H1 (cell line): ENCODE data around the gene SLC35G6. TPM values are rescaled to one million over a fixed set of nuclear protein-coding genes. Genes with fewer than 3 reads are reported as not detected.

Experiments
- CTCF ChIA-PET: fragments of 300-600 bp; sonication (Branson Sonifier 250); formaldehyde crosslinking; loops from one replicate; lab custom pipeline; 2021; ENCODE audit not compliant: partially characterized antibody; lab: Charles Lee
- POLR2A ChIA-PET: fragments of 300-600 bp; sonication (Branson Sonifier 250); formaldehyde crosslinking; loops from one replicate; lab custom pipeline; 2021; ENCODE audit warnings: inconsistent platforms; ENCODE audit not compliant: partially characterized antibody; lab: Charles Lee
- DNase-seq, 2 experiments: peaks; one replicate each; pipeline versions ENCODE4 v3.0.0 to v3.0.0-alpha.2; 2010 to 2022; ENCODE audit warnings: low spot score in 2 of 2, low read depth in 1 of 2, mixed read lengths in 1 of 2
- FAIRE-seq: peaks from 2 replicates; lab custom pipeline; 2011; peaks lifted over from hg19 to GRCh38; lab: Jason Lieb, UNC
- H2AFZ ChIP-seq: 2 replicates; pipeline ENCODE4 v1.8.1; 2012; ENCODE audit warnings: low read length, inconsistent platforms
- H2AK5ac ChIP-seq: 2 replicates; pipeline ENCODE4 v1.6.1; 2013; ENCODE audit warnings: low read depth, low read length
- H2BK120ac ChIP-seq: replicated peaks from 2 replicates; pipeline ENCODE3; 2013; ENCODE audit warnings: low read depth, low read length, inconsistent platforms
- H2BK12ac ChIP-seq: 2 replicates; pipeline ENCODE4 v1.6.1; 2013; ENCODE audit warnings: low read depth, low read length
- H2BK15ac ChIP-seq: 2 replicates; pipeline ENCODE4 v1.6.1; 2013; ENCODE audit warnings: low read length
- H2BK20ac ChIP-seq: 2 replicates; pipeline ENCODE4 v1.6.1; 2013; ENCODE audit warnings: low read length
- H2BK5ac ChIP-seq: 2 replicates; pipeline ENCODE4 v1.6.1; 2013; ENCODE audit warnings: low read depth, low read length
- H3K14ac ChIP-seq: 2 replicates; pipeline ENCODE4 v1.6.1; 2013; ENCODE audit warnings: inconsistent platforms; ENCODE audit not compliant: insufficient read length
- H3K18ac ChIP-seq: 2 replicates; pipeline ENCODE4 v1.6.1; 2013; ENCODE audit warnings: low read length; ENCODE audit errors: extremely low read depth
- H3K23ac ChIP-seq: 2 replicates; pipeline ENCODE4 v1.6.1; 2013; ENCODE audit warnings: inconsistent platforms; ENCODE audit not compliant: insufficient read length
- H3K23me2 ChIP-seq: 2 replicates; pipeline ENCODE4 v1.6.1; 2013; ENCODE audit warnings: low read depth, low read length
- H3K27ac ChIP-seq: 2 replicates; pipeline ENCODE4 v1.6.1; 2011; ENCODE audit warnings: low read depth, low read length, inconsistent platforms
- H3K27me3 ChIP-seq, 4 experiments: replicated peaks in 1 of 4; 1 replicate in 1 of 4; 2 replicates in 3 of 4; pipeline versions ENCODE4 v1.6.1 to v1.8.1; 2011 to 2013; ENCODE audit warnings: low read length in 3 of 4, mild to moderate bottlenecking in 3 of 4, inconsistent platforms in 2 of 4, mixed read lengths in 2 of 4, moderate library complexity in 1 of 4; ENCODE audit not compliant: control insufficient read depth in 3 of 4, insufficient read depth in 3 of 4; ENCODE audit errors: extremely low read depth in 1 of 4
- H3K36me3 ChIP-seq, 4 experiments: 2 replicates each; pipeline versions ENCODE4 v1.6.1 to v1.8.1; 2011 to 2013; ENCODE audit warnings: mild to moderate bottlenecking in 4 of 4, low read length in 3 of 4, moderate library complexity in 2 of 4, control low read depth in 1 of 4, inconsistent platforms in 1 of 4; ENCODE audit not compliant: insufficient read depth in 4 of 4, control insufficient read depth in 2 of 4
- H3K4ac ChIP-seq: replicated peaks from 2 replicates; pipeline ENCODE3; 2013; ENCODE audit warnings: low read length, low read depth, mixed read lengths, inconsistent platforms; ENCODE audit not compliant: insufficient read length
- H3K4me1 ChIP-seq, 4 experiments: replicated peaks in 1 of 4; 1 replicate in 1 of 4; 2 replicates in 3 of 4; pipeline versions ENCODE4 v1.6.1 to v1.8.1; 2011 to 2013; ENCODE audit warnings: low read length in 3 of 4, inconsistent platforms in 2 of 4, mixed read lengths in 1 of 4; ENCODE audit not compliant: insufficient read depth in 4 of 4, control insufficient read depth in 3 of 4
- H3K4me2 ChIP-seq, 2 experiments: 2 replicates each; pipeline versions ENCODE4 v1.6.1 to v1.8.1; 2011 to 2013; ENCODE audit warnings: low read depth in 2 of 2, low read length in 2 of 2, control low read depth in 1 of 2, inconsistent platforms in 1 of 2, mild to moderate bottlenecking in 1 of 2; ENCODE audit not compliant: insufficient read depth in 1 of 2
- H3K4me3 ChIP-seq, 4 experiments: fragments of 200-600, 300-600 bp in 1 of 4; sonication (generic), shearing (Covaris generic), sonication (Bioruptor Twin) in 1 of 4; 2 replicates each; pipeline versions ENCODE4 v1.5.1 to v1.8.1; 2011 to 2016; ENCODE audit warnings: low read length in 4 of 4, low read depth in 3 of 4, control low read depth in 2 of 4, inconsistent platforms in 2 of 4, mild to moderate bottlenecking in 2 of 4, mixed read lengths in 1 of 4, moderate library complexity in 1 of 4; ENCODE audit not compliant: insufficient read depth in 2 of 4; ENCODE audit errors: extremely low read depth in 1 of 4
- H3K56ac ChIP-seq: replicated peaks from 2 replicates; pipeline ENCODE3; 2013; ENCODE audit warnings: low read depth, mild to moderate bottlenecking, mixed read lengths, low read length, inconsistent platforms; ENCODE audit not compliant: insufficient read length
- H3K79me1 ChIP-seq: 2 replicates; pipeline ENCODE4 v1.6.1; 2013; ENCODE audit warnings: low read depth, low read length, control low read depth
- H3K79me2 ChIP-seq, 2 experiments: 2 replicates each; pipeline versions ENCODE4 v1.6.1 to v1.8.1; 2012 to 2013; ENCODE audit warnings: low read length in 2 of 2, mild to moderate bottlenecking in 2 of 2, inconsistent platforms in 1 of 2; ENCODE audit not compliant: insufficient read depth in 2 of 2, control insufficient read depth in 1 of 2
- H3K9ac ChIP-seq, 4 experiments: replicated peaks in 1 of 4; 1 replicate in 1 of 4; 2 replicates in 3 of 4; pipeline versions ENCODE4 v1.6.1 to v1.8.1; 2011 to 2013; ENCODE audit warnings: low read depth in 3 of 4, low read length in 3 of 4, control low read depth in 2 of 4, mild to moderate bottlenecking in 2 of 4, moderate library complexity in 2 of 4, inconsistent platforms in 1 of 4; ENCODE audit errors: extremely low read depth in 1 of 4
- H3K9me3 ChIP-seq, 2 experiments: 2 replicates each; pipeline versions ENCODE4 v1.6.1 to v1.8.1; 2012 to 2013; ENCODE audit warnings: mild to moderate bottlenecking in 2 of 2, moderate library complexity in 2 of 2, control low read depth in 1 of 2, inconsistent platforms in 1 of 2, low read depth in 1 of 2, low read length in 1 of 2, mixed read lengths in 1 of 2; ENCODE audit not compliant: insufficient read depth in 2 of 2
- H4K20me1 ChIP-seq, 2 experiments: replicated peaks in 1 of 2; 2 replicates each; pipeline versions ENCODE3 to v1.8.1; 2011 to 2013; ENCODE audit warnings: inconsistent platforms in 2 of 2, low read length in 2 of 2, mild to moderate bottlenecking in 1 of 2; ENCODE audit not compliant: insufficient read depth in 2 of 2, control insufficient read depth in 1 of 2
- H4K5ac ChIP-seq: 2 replicates; pipeline ENCODE4 v1.6.1; 2013; ENCODE audit warnings: low read length, low read depth, mixed read lengths, inconsistent platforms; ENCODE audit not compliant: insufficient read length
- H4K8ac ChIP-seq: 2 replicates; pipeline ENCODE4 v1.8.0; 2013; ENCODE audit warnings: mild to moderate bottlenecking, moderate library complexity, low read length, inconsistent platforms; ENCODE audit not compliant: insufficient read depth; ENCODE audit errors: extremely low read depth
- H4K91ac ChIP-seq: replicated peaks from 2 replicates; pipeline ENCODE3; 2013; ENCODE audit warnings: low read length, mixed read lengths, inconsistent platforms; ENCODE audit not compliant: insufficient read length
- CBX8 ChIP-seq: fragments of 300-800, 300-1000 bp; sonication (generic); IDR thresholded peaks from 2 replicates; pipeline ENCODE4 v1.7.1; 2016; ENCODE audit warnings: low read depth, low read length, borderline replicate concordance
- CTBP2 ChIP-seq: IDR thresholded peaks from 2 replicates; pipeline ENCODE4 v1.7.0; 2011; ENCODE audit warnings: borderline replicate concordance, mild to moderate bottlenecking, moderate library complexity, mixed read lengths, low read length; ENCODE audit not compliant: insufficient read depth, insufficient read length
- CTCF ChIP-seq, 3 experiments: IDR thresholded peaks; 1 replicate in 2 of 3; 2 replicates in 1 of 3; pipeline versions ENCODE4 v1.5.1 to v1.6.1; 2011; ENCODE audit warnings: low read length in 3 of 3, mild to moderate bottlenecking in 3 of 3, inconsistent platforms in 2 of 3, low read depth in 1 of 3, moderate library complexity in 1 of 3; ENCODE audit not compliant: insufficient read depth in 1 of 3; ENCODE audit errors: control extremely low read depth in 1 of 3
- RAD21 ChIP-seq, 2 experiments: IDR thresholded peaks in 1 of 2; conservative IDR thresholded peaks in 1 of 2; 2 replicates each; pipeline ENCODE4 v1.6.1; 2011; ENCODE audit warnings: low read depth in 2 of 2, low read length in 2 of 2, improper control_type of control experiment in 1 of 2, inconsistent platforms in 1 of 2, mild to moderate bottlenecking in 1 of 2, moderate library complexity in 1 of 2
- SIX5 ChIP-seq: IDR thresholded peaks from 2 replicates; pipeline ENCODE4 v1.6.1; 2011; ENCODE audit warnings: mild to moderate bottlenecking, low read depth, low read length
- TCF12 ChIP-seq: IDR thresholded peaks from 2 replicates; pipeline ENCODE4 v1.6.1; 2011; ENCODE audit warnings: low read depth, mild to moderate bottlenecking, low read length
- WGBS, 2 experiments: shearing (Covaris generic) in 1 of 2; methylation state at CpG; one replicate each; pipeline versions ENCODE4 v1.1.6 to v1.1.7; 2013 to 2015; ENCODE audit warnings: low lambda C conversion rate in 2 of 2, mixed read lengths in 2 of 2, inconsistent platforms in 1 of 2, low coverage in 1 of 2, missing lambda C conversion rate in 1 of 2; ENCODE audit not compliant: insufficient replicate concordance in 2 of 2, insufficient coverage in 1 of 2, insufficient read length in 1 of 2; ENCODE audit errors: extremely low coverage in 1 of 2, missing lambda C conversion rate in 1 of 2; 5-methylcytosine and 5-hydroxymethylcytosine counted together
- polyA plus RNA-seq, 7 experiments: library from polyadenylated mRNA; depleted of rRNA in 3 of 7; stranded (reverse) in 5 of 7; unstranded in 2 of 7; fragments of >200 nt in 5 of 7; fragments of 200-250 nt in 2 of 7; gene quantifications; 1 replicate in 5 of 7; 2 replicates in 1 of 7; 4 replicates in 1 of 7; pipeline versions ENCODE4 v1.2.1 to v1.2.3, GENCODE V29; 2011 to 2013; ENCODE audit warnings: missing spikeins in 2 of 7, mixed read lengths in 2 of 7
- total RNA-seq: library from RNA; stranded (reverse); fragmentation: NEBNext Ultra II Directional; extraction: Animal tissue kit (Norgen Biotek cat#: 25700); gene quantifications from 2 replicates; pipeline ENCODE4 v1.2.1, GENCODE V29; 2021

SLC35G6 gene
- total and polyA plus RNA-seq, 2 of the 8 experiments (the other 6 are each of a cell fraction or from before 2014, with no cell fraction given), result 0.05 TPM; not detected in 1

- Histone ChIP-seq H2AFZ (no peak overlapping the region), H3K79me2 (peaks cover 0 to 31% of the 10 kb centered on the region in 2 experiments; a peak in 2 of 4 replicates), H2BK15ac (peak overlapping the region; percentile 63), H2BK120ac (no peak overlapping the region), H3K23me2 (peaks cover 11% of the 10 kb centered on the region), H3K14ac (no peak overlapping the region), H3K18ac (no peak overlapping the region), H4K8ac (no peak overlapping the region), H3K4me1 (peaks cover 2 to 20% (median 17%) of the 10 kb centered on the region in 4 experiments), H3K9me3 (no peaks in the 10 kb centered on the region), H3K4me2 (peak overlapping the region; percentile 71 to 97; a peak in 3 of 4 replicates), H3K27ac (no peak overlapping the region), H3K27me3 (no peaks in the 10 kb centered on the region; a peak in 1 of 7 replicates), H2BK20ac (no peak overlapping the region), H2AK5ac (peak overlapping the region; percentile 1; the same call in 1 of the 2 replicates), H4K20me1 (peaks cover 0 to 5% of the 10 kb centered on the region in 2 experiments), H3K36me3 (no peaks in the 10 kb centered on the region), H3K9ac (peak overlapping the region in 2 of 4 experiments; percentile 4; a peak in 2 of 7 replicates), H4K5ac (no peak overlapping the region), H2BK12ac (peak overlapping the region; percentile 82; the same call in 1 of the 2 replicates), H3K4me3 (peak overlapping the region in 3 of 4 experiments; percentile 41 to 94 (median 49); a peak in 3 of 8 replicates), H3K56ac (no peak overlapping the region), H4K91ac (no peak overlapping the region), H3K4ac (no peak overlapping the region), H3K79me1 (peaks cover 12% of the 10 kb centered on the region), H2BK5ac (0 out of 2 replicates have a peak overlapping the region, but pooled peaks have one; percentile 66), H3K23ac (no peak overlapping the region)
- WGBS, 2 experiments, result 81% methylated on average over 26 of the region's 26 CpGs; no CpG with 5 or more reads in 1 of the 2 experiments
- ChIA-PET POLR2A (interaction anchor here (0.8 to 14.3 kb wide), 10 partner anchors 8 to 116 kb away, joined by 3 to 339 read pairs (median 5); partner anchors contain the start of genes CHRNB1, FGF11, POLR2A and TMEM102), CTCF (interaction anchor here (0.7 to 3.3 kb wide), 10 partner anchors 9 to 126 kb away, joined by 3 to 17 read pairs (median 4); partner anchors contain the start of gene TMEM102)
- DNase-seq, result no peak
- no peak for FAIRE-seq
- TF ChIP-seq RAD21 (IDR thresholded peaks at IDR 0.05 in 1 of 2, conservative IDR thresholded peaks at IDR 0.05 in 1 of 2; ENCODE audit: low read depth in 2 of 2, low read length in 2 of 2) (no peak), SIX5 (no peak), CTCF (IDR thresholded peaks at IDR 0.05; ENCODE audit: control extremely low read depth in 1 of 3, insufficient read depth in 1 of 3, low read depth in 1 of 3, low read length in 3 of 3) (no peak), CBX8 (no peak), TCF12 (no peak), CTBP2 (no peak)
Measured at GRCh38 chr17:7477392-7478275, 3.6 kb upstream of the SLC35G6 start.
